Cardiac fibroblast (primary cell): ENCODE data around the gene HOXB4.

Source experiments
- DNase-seq, 2 donors: peaks; one replicate each; pipeline versions ENCODE4 v3.0.0 to v3.0.0-alpha.2; 2010; ENCODE audit warnings: low read depth in 2 of 2
- H3K4me3 ChIP-seq, 2 donors: replicated peaks in 1 of 2; 1 replicate in 1 of 2; 2 replicates in 1 of 2; pipeline ENCODE4 v1.5.1; 2011; ENCODE audit warnings: low read depth in 2 of 2, low read length in 2 of 2, mild to moderate bottlenecking in 2 of 2, moderate library complexity in 1 of 2
- CTCF ChIP-seq: IDR thresholded peaks from one replicate; pipeline ENCODE4 v1.5.1; 2011; ENCODE audit warnings: low read depth, mild to moderate bottlenecking, low read length, inconsistent platforms

The HOXB4 gene

DNA sequence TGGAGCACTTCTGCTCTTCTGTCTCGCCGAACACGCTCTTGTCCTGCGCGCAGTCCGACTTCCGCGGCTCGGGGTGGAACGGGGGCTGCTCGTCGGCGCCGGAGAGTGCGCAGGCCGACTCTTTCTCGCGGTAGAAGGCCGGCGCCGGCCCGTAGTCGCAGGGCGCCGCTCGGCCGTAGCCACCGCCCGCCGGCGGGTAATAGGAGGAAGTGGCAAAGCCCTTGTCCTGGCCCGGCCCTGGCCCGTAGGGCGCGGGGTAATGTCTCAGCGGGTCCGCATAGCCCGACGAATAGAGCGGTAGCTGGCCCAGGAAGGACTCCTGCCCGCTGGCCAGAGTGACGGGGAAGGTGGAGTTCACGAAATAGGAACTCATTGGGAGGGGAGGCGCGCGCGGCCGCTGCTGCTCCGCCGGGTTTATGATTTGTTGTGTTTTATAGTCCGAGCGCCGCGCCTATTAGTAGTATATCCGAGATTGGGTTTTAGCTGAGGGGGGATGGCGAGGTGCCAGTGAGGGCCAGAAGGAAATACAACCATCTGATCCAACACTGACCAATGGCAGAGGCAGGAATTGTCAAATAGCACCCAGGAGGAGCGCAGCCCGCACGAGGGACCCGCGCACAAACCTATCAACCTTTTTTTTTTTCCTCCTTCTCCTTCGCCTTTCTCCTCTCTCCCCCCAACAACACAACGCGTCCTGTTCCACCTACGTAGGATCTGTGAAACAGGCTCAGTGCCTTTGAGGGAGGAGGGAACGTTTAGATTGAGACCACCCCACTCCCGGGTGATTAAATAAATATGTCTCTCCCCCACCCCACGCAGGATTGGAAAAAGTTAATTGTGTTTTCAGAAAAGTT is 19.9 kb upstream of the HOXB4 start:
- no peak for DNase-seq
- no peak for TF ChIP-seq CTCF
- H3K4me3 ChIP-seq: peak overlapping the region; percentile 17 to 41

- H3K4me3 ChIP-seq: peak overlapping the region in 1 of 2 donors; percentile 41
- DNase-seq: no peak
- no peak for TF ChIP-seq CTCF
Measured at GRCh38 chr17:48597528-48597777, 19.3 kb upstream of the HOXB4 start.

DNA sequence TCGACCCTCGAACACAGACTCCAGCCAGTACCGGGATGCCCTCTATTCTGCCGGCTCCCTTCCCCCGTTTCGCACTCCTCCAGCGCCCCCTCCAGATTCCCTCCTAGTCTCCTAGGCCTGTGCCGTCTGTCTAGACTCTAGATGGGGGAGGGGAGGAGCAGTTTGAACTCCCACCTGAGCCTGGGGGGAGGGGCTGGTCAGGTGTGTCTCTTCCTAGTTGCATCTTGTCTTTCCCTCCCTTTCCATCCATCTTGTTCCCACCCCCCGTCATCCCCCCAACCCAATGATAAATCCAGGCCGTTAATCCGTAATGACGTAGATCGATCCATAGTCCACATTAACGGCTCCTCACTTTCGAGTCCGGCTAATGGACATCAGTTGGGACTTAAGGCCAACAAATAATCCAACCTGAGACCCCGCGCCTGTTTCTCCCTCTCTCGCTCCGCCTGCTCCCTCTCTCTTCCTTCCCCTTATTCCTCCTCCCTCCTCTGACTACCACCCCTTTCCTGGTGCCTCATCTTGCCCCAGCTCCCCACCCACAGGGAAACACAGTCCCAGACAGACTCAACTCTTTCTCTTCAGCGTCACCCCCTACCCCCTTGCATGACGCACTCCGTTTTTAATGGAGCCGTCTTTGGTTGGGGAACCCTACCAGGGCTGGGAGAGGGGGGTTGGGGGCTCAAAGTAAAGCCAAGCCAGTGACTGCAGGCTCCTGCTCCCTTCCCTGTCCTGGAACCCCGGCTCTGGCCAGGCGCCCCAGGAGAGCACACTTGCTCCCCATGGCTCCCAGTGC is 18.8 kb upstream of the HOXB4 start:
- no peak for TF ChIP-seq CTCF
- DNase-seq: no peak
- no peak overlapping the region for H3K4me3 ChIP-seq

- no peak overlapping the region for H3K4me3 ChIP-seq
- DNase-seq: no peak
- TF ChIP-seq CTCF: no peak
Measured at GRCh38 chr17:48596000-48596734, 18.0 kb upstream of the HOXB4 start.

DNA sequence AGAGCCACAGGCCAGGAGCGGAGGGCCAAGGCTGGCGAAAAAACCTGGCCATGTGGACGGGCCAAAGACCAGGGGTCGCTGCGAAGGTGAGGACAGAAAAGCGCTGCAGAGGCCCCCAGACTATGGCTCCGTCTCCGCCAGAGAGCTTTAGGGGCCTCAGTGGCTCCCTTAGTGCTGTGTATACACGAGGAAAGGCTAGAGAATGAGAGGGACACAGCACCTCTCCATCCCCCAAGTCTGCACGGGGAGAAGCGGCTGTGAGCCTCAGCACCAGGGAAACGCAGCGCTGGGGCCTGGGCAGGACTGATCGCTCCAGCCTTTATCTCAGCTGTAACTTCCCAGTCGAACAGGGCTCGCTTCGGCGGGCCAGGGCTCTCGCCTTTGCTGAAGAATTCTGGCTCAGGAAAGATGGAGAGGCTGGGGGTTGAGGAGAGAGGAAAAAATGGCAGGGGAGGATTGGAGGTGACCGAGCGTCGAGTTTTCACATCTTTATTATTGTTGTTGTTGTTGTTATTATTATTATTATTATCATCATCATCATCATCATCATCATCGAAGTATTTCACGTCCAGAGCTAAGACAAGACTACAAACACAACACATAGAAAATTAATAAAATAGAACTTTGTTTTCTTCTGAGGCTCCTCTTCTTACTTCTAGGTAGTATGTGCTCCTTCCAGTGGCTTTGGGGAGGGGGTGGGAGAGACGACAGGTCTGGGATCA is 17.3 kb upstream of the HOXB4 start:
- TF ChIP-seq CTCF: no peak
- DNase-seq: no peak
- H3K4me3 ChIP-seq: no peak overlapping the region

GRCh38 chr17:48594538-48595277 is 16.6 kb upstream of the HOXB4 start:
- no peak overlapping the region for H3K4me3 ChIP-seq
- TF ChIP-seq CTCF: no peak
- no peak for DNase-seq
